ENCODE results near the gene TBP. TPM values are rescaled to one million over a fixed set of nuclear protein-coding genes. Genes with fewer than 3 reads are reported as not detected.

Gene TBP
- total and polyA plus RNA-seq, 2 of the 13 experiments (the other 11 are each of a cell fraction or from before 2014, with no cell fraction given) = 21.7 to 28.1 TPM

DNA sequence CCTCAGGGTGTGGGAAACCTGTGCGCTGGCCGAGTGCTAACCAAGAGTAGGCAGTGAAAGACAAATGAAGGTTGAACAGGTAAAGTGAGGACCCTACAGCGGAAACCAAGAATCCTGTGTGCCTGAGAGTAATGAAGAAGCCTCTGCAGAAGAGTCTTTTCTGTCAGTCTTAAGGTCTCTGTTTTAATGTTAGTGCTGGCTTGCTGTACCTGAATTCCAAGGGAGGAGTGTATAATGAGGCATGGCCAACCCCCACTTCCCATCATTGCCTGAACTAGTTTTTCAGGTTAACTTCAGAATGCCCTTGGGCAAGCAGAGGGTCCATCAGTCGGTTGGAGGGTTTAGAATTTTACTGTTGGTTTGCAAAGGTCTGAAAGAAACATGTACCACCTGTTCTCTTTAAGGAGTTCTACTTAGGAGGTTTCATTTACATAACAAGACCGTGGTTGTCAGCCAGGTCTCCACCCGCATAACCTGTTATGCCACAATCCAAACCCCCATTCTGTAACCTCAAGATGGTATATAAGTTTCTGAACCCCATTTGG lies 30.9 kb downstream of the TBP start (continued):
- TF ChIP-seq, protein P1, sequence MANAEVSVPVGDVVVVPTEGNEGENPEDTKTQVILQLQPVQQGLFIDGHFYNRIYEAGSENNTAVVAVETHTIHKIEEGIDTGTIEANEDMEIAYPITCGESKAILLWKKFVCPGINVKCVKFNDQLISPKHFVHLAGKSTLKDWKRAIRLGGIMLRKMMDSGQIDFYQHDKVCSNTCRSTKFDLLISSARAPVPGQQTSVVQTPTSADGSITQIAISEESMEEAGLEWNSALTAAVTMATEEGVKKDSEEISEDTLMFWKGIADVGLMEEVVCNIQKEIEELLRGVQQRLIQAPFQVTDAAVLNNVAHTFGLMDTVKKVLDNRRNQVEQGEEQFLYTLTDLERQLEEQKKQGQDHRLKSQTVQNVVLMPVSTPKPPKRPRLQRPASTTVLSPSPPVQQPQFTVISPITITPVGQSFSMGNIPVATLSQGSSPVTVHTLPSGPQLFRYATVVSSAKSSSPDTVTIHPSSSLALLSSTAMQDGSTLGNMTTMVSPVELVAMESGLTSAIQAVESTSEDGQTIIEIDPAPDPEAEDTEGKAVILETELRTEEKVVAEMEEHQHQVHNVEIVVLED (CRISPR knock-in tag; IDR thresholded peaks at IDR 0.05; ENCODE audit: borderline replicate concordance) = 0 out of 2 replicates have a peak, but pooled peaks have one; percentile 12
- TF ChIP-seq KDM5B (CRISPR knock-in tag; IDR thresholded peaks at IDR 0.05; ENCODE audit: borderline replicate concordance) (0 out of 2 replicates have a peak, but pooled peaks have one; percentile 10), MIER2 (CRISPR knock-in tag; IDR thresholded peaks at IDR 0.05) (0 out of 2 replicates have a peak, but pooled peaks have one; percentile 5), POLR2AphosphoS2 (IDR thresholded peaks at IDR 0.05; ENCODE audit: low read depth, low read length) (no peak), TCF7 (IDR thresholded peaks at IDR 0.05; ENCODE audit: low read depth) (no peak), RFX1 (IDR thresholded peaks at IDR 0.05) (no peak), ZNF746 (CRISPR knock-in tag; IDR thresholded peaks at IDR 0.05) (0 out of 2 replicates have a peak, but pooled peaks have one; percentile 26), MBD4 (IDR thresholded peaks at IDR 0.05; ENCODE audit: borderline replicate concordance, low read length) (no peak)
- TF ChIP-seq, protein P2, sequence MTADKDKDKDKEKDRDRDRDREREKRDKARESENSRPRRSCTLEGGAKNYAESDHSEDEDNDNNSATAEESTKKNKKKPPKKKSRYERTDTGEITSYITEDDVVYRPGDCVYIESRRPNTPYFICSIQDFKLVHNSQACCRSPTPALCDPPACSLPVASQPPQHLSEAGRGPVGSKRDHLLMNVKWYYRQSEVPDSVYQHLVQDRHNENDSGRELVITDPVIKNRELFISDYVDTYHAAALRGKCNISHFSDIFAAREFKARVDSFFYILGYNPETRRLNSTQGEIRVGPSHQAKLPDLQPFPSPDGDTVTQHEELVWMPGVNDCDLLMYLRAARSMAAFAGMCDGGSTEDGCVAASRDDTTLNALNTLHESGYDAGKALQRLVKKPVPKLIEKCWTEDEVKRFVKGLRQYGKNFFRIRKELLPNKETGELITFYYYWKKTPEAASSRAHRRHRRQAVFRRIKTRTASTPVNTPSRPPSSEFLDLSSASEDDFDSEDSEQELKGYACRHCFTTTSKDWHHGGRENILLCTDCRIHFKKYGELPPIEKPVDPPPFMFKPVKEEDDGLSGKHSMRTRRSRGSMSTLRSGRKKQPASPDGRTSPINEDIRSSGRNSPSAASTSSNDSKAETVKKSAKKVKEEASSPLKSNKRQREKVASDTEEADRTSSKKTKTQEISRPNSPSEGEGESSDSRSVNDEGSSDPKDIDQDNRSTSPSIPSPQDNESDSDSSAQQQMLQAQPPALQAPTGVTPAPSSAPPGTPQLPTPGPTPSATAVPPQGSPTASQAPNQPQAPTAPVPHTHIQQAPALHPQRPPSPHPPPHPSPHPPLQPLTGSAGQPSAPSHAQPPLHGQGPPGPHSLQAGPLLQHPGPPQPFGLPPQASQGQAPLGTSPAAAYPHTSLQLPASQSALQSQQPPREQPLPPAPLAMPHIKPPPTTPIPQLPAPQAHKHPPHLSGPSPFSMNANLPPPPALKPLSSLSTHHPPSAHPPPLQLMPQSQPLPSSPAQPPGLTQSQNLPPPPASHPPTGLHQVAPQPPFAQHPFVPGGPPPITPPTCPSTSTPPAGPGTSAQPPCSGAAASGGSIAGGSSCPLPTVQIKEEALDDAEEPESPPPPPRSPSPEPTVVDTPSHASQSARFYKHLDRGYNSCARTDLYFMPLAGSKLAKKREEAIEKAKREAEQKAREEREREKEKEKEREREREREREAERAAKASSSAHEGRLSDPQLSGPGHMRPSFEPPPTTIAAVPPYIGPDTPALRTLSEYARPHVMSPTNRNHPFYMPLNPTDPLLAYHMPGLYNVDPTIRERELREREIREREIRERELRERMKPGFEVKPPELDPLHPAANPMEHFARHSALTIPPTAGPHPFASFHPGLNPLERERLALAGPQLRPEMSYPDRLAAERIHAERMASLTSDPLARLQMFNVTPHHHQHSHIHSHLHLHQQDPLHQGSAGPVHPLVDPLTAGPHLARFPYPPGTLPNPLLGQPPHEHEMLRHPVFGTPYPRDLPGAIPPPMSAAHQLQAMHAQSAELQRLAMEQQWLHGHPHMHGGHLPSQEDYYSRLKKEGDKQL (CRISPR knock-in tag; IDR thresholded peaks at IDR 0.05; ENCODE audit: low read depth) = no peak
- TF ChIP-seq, protein P3, sequence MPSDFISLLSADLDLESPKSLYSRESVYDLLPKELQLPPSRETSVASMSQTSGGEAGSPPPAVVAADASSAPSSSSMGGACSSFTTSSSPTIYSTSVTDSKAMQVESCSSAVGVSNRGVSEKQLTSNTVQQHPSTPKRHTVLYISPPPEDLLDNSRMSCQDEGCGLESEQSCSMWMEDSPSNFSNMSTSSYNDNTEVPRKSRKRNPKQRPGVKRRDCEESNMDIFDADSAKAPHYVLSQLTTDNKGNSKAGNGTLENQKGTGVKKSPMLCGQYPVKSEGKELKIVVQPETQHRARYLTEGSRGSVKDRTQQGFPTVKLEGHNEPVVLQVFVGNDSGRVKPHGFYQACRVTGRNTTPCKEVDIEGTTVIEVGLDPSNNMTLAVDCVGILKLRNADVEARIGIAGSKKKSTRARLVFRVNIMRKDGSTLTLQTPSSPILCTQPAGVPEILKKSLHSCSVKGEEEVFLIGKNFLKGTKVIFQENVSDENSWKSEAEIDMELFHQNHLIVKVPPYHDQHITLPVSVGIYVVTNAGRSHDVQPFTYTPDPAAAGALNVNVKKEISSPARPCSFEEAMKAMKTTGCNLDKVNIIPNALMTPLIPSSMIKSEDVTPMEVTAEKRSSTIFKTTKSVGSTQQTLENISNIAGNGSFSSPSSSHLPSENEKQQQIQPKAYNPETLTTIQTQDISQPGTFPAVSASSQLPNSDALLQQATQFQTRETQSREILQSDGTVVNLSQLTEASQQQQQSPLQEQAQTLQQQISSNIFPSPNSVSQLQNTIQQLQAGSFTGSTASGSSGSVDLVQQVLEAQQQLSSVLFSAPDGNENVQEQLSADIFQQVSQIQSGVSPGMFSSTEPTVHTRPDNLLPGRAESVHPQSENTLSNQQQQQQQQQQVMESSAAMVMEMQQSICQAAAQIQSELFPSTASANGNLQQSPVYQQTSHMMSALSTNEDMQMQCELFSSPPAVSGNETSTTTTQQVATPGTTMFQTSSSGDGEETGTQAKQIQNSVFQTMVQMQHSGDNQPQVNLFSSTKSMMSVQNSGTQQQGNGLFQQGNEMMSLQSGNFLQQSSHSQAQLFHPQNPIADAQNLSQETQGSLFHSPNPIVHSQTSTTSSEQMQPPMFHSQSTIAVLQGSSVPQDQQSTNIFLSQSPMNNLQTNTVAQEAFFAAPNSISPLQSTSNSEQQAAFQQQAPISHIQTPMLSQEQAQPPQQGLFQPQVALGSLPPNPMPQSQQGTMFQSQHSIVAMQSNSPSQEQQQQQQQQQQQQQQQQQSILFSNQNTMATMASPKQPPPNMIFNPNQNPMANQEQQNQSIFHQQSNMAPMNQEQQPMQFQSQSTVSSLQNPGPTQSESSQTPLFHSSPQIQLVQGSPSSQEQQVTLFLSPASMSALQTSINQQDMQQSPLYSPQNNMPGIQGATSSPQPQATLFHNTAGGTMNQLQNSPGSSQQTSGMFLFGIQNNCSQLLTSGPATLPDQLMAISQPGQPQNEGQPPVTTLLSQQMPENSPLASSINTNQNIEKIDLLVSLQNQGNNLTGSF (CRISPR knock-in tag; IDR thresholded peaks at IDR 0.05) = no peak
- TF ChIP-seq, protein P4, sequence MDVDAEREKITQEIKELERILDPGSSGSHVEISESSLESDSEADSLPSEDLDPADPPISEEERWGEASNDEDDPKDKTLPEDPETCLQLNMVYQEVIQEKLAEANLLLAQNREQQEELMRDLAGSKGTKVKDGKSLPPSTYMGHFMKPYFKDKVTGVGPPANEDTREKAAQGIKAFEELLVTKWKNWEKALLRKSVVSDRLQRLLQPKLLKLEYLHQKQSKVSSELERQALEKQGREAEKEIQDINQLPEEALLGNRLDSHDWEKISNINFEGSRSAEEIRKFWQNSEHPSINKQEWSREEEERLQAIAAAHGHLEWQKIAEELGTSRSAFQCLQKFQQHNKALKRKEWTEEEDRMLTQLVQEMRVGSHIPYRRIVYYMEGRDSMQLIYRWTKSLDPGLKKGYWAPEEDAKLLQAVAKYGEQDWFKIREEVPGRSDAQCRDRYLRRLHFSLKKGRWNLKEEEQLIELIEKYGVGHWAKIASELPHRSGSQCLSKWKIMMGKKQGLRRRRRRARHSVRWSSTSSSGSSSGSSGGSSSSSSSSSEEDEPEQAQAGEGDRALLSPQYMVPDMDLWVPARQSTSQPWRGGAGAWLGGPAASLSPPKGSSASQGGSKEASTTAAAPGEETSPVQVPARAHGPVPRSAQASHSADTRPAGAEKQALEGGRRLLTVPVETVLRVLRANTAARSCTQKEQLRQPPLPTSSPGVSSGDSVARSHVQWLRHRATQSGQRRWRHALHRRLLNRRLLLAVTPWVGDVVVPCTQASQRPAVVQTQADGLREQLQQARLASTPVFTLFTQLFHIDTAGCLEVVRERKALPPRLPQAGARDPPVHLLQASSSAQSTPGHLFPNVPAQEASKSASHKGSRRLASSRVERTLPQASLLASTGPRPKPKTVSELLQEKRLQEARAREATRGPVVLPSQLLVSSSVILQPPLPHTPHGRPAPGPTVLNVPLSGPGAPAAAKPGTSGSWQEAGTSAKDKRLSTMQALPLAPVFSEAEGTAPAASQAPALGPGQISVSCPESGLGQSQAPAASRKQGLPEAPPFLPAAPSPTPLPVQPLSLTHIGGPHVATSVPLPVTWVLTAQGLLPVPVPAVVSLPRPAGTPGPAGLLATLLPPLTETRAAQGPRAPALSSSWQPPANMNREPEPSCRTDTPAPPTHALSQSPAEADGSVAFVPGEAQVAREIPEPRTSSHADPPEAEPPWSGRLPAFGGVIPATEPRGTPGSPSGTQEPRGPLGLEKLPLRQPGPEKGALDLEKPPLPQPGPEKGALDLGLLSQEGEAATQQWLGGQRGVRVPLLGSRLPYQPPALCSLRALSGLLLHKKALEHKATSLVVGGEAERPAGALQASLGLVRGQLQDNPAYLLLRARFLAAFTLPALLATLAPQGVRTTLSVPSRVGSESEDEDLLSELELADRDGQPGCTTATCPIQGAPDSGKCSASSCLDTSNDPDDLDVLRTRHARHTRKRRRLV (CRISPR knock-in tag; IDR thresholded peaks at IDR 0.05) = 0 out of 2 replicates have a peak, but pooled peaks have one; percentile 71

Measured in HepG2 (cell line).